ENCODE results near the gene ANKRD13B.
A peak's percentile ranks its signal among the peaks of the same experiment; 100 is the strongest.

ANKRD13B gene

DNA sequence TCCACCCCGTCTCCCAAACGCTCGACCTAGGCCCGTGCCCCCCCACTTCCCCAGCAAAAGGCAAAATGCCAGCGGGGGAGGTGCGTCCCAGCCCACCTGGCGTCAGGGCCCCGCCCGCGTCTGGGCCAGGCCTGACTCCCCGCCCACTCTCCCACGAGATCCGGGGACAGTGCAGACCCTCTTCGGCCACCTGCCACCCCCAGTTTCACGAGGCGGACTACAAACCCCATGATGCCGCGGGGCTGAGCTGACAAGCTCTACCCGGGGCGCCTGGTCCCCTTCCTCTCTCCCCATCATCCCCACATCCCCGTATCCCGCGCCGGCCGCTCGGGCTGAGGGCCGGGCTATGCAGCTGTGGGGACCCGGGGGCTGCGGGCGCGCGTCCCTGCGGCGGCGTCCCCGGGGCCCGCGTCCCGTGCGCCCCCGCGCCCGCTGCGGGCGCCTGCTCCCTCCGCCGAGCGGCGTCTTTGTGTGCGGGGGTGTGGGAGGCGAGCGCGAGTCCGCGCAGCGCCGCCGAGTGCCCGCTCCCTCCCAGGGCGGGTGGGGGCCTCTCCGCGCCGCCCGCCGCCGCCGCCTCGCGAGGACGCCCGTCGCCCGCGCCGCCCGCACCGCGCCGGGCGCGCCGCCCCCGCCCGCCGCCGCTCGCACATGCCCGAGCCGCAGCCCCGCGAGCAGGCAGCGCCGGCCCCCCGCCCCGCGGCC, at the start of gene ANKRD13B:
ANKRD13B (plus strand) TSS at position 283 of the 702 bp plus-strand sequence. CDS start 490 bp downstream, outside the sequence.
- TF ChIP-seq GATA3 (IDR thresholded peaks at IDR 0.05; ENCODE audit: low read depth, low read length) (no peak), GATA2 (IDR thresholded peaks at IDR 0.05; ENCODE audit: low read depth, low read length) (no peak)

DNA sequence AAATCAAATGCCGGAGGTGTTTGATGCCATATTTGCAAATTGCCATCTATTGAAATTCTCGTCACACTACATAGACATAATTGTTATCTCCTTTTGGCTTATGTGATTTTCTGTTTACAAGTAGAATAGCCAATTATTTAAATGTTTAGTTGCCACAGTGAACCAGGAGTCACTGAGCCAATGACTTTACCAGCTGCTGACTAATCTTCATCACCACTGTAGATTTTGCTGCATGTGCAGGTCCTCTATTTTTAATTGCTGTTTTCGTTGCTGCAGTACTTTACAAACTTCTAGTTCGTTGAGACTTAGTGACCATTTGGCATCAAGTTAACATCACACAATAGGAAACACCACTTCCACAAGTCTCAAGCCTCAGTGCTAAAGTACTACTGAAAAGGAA, 48.9 kb upstream of the ANKRD13B start:
- no peak for TF ChIP-seq GATA3 (IDR thresholded peaks at IDR 0.05; ENCODE audit: low read depth, low read length)
- no peak for TF ChIP-seq GATA2 (IDR thresholded peaks at IDR 0.05; ENCODE audit: low read depth, low read length)

DNA sequence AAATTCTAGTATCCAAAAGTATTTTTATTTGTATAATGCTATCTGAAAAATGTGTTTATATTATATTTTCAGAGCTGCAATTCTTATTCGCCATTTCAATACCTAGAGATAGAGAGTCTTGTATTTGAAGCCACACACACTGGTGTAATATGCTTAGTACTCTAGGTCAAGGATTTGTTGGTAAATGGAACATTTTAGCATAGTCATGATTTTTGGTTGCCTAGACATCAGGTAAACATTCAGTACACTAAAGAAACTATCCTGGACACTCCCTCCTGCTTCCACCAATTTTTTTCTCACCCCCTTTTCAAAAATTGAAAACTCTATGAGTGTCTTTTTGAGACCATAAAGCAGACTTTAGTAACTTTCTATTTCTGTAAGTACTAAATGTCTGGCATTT, 46.8 kb upstream of the ANKRD13B start:
- TF ChIP-seq GATA3 (IDR thresholded peaks at IDR 0.05; ENCODE audit: low read depth, low read length) (no peak), GATA2 (IDR thresholded peaks at IDR 0.05; ENCODE audit: low read depth, low read length) (no peak)

DNA sequence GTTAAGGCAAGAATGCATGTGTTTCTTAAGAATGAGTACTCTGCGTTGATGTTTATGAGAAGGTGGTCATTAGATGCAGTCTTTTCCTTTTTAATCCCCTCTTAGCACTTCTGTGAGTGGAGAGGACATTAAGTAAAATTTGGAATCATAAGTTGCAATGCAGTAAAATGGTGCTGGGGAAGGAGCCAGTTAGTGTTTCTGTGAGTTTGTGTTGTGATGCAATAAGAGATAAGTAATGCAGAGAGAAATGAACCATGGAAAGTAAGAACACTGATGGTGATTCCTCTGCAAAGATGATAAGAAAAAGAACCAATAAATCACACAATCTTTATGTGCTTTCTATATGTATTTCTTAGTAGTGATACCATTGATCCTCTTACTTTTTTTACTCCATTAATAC, 46.1 kb upstream of the ANKRD13B start:
- no peak for TF ChIP-seq GATA2 (IDR thresholded peaks at IDR 0.05; ENCODE audit: low read depth, low read length)
- TF ChIP-seq GATA3 (IDR thresholded peaks at IDR 0.05; ENCODE audit: low read depth, low read length) = peak; percentile 14; the same call in 1 of the 2 replicates

DNA sequence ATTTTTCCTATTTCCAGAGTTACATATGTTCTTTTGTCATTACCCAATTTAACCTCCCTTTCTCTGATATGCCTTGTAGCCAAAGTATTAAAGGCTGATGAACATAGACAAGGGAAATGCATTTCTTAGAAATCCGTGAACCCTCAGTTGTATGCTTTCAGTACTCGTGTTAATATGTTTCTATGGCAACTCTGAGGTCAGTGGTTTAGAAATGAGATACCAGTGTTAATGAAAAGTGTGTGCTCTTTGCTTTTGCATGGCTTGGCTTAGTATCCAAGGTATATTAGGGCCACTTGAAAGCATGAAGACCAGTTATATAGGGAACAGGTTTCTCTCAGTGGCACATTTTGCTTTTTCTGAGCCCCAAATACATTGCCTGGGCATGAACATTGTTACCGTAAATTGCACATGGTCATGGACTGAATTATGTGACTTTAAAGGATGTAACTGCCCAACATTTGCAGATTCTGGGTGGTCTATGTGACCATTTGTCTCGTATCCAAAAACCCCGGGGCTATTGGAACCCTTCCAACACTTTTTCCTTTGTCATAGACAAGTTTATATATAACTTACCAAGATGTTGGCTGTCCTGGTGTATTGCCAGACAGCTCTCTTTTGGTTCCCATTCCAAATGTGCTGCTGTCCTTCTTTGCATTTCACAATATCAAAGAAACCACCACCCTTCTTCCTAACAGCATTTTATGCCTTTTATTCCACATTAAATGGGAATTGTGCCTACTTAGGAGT, 43.6 kb upstream of the ANKRD13B start:
- no peak for TF ChIP-seq GATA3 (IDR thresholded peaks at IDR 0.05; ENCODE audit: low read depth, low read length)
- no peak for TF ChIP-seq GATA2 (IDR thresholded peaks at IDR 0.05; ENCODE audit: low read depth, low read length)

DNA sequence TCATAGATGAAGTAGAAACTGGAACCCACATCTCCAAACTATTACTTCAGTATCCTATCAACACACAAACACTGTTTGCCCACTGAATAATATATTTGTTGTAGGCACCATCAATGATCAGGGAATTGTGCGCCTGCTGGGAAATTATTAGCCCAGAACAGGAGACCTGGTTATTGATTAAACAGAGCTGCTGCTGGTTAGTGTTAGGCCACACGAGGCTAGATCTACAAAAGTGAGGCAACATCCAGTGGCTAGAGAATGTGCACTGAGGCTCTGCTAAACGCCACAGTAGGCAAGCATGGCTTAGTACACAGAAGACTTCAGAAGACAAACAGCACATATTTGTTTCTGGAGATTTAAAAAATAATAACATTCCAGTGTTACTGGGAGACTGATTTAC, 37.1 kb upstream of the ANKRD13B start:
- TF ChIP-seq GATA3 (IDR thresholded peaks at IDR 0.05; ENCODE audit: low read depth, low read length) = no peak
- no peak for TF ChIP-seq GATA2 (IDR thresholded peaks at IDR 0.05; ENCODE audit: low read depth, low read length)

DNA sequence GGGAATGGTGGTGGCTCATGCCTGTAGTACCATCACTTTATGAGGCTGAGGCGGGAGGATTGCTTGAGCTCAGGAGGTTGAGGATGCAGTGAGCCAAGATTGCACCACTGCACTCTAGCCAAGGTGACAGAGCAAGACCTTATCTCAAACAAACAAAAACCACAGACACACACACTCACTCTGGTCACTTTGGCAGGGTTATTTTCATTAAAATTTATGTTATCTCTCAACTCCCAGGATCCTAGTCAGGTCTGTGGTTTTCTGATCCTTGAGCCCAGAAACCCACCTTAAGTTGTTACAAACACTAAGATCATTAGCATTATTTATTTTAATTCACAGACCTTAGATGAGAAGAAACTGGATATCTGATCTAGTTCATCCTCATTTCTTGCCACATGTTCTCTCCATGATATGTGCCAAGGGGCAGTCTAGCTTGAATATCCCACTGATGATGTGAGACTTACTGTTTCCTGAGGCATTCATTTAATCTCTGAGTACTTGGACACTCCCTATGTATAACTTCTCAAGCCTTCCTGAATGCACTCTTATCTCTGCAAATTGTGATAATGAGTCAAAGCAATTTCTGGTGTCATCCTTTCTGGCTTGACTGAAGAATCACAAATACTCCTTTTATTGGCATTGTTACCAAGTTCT, 35.7 kb upstream of the ANKRD13B start:
- no peak for TF ChIP-seq GATA3 (IDR thresholded peaks at IDR 0.05; ENCODE audit: low read depth, low read length)
- TF ChIP-seq GATA2 (IDR thresholded peaks at IDR 0.05; ENCODE audit: low read depth, low read length) = no peak

DNA sequence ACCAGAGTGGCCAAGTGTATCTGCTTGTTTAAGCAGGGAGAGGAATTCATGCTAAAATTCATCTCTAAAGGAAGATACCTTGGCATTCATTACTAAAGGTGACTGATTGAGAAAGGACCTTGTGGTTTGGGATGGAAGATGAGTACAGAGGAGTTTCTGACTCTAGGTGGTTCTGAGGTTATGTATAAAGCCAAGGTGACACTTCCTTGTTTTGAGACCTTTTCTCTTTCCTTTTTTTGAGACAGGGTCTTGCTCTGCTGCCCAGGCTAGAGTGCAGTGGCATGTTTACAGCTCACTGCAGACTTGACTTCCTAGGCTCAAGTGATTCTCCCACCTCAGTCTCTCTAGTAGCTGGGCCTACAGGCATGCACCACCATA, 35.2 kb upstream of the ANKRD13B start:
- no peak for TF ChIP-seq GATA3 (IDR thresholded peaks at IDR 0.05; ENCODE audit: low read depth, low read length)
- TF ChIP-seq GATA2 (IDR thresholded peaks at IDR 0.05; ENCODE audit: low read depth, low read length) = no peak

DNA sequence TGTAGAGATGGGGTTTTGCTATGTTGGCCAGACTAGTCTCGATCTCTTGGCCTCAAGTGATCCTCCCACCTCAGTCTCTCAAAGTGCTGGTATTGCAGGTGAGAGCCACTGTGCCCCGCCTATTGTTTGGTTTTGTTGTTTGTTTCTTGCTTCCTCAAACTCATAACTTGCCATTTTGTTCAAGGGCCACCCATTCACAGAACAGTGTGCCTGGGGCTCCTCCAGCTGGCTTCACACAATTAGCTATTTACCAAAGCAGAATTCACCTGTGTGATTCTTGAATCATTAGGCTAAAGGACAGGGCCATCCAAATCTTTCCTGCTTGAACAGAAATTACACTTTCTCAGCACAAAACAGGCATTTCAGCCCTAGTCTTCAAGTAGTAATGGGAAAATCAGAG, 33.3 kb upstream of the ANKRD13B start:
- TF ChIP-seq GATA3 (IDR thresholded peaks at IDR 0.05; ENCODE audit: low read depth, low read length) (no peak), GATA2 (IDR thresholded peaks at IDR 0.05; ENCODE audit: low read depth, low read length) (no peak)

DNA sequence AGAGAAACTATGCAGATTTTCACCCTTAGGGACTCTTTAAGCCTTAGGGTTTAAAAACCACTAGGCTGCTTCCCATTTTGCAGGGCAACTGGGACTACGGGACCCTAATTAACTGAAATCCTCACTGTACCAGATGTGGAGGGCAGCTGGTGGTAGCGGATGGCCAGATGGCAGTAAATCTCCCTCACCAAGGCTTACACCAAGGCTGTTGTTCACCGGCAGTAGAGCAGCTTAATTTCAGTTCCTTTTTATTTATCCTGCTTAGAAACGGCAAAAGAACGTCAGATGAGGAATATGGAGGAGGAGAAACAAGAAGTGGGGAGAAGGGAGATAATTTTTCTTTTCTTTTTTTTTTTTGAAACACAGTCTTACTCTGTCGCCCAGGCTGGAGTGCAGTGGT, 32.6 kb upstream of the ANKRD13B start:
- no peak for TF ChIP-seq GATA2 (IDR thresholded peaks at IDR 0.05; ENCODE audit: low read depth, low read length)
- no peak for TF ChIP-seq GATA3 (IDR thresholded peaks at IDR 0.05; ENCODE audit: low read depth, low read length)

DNA sequence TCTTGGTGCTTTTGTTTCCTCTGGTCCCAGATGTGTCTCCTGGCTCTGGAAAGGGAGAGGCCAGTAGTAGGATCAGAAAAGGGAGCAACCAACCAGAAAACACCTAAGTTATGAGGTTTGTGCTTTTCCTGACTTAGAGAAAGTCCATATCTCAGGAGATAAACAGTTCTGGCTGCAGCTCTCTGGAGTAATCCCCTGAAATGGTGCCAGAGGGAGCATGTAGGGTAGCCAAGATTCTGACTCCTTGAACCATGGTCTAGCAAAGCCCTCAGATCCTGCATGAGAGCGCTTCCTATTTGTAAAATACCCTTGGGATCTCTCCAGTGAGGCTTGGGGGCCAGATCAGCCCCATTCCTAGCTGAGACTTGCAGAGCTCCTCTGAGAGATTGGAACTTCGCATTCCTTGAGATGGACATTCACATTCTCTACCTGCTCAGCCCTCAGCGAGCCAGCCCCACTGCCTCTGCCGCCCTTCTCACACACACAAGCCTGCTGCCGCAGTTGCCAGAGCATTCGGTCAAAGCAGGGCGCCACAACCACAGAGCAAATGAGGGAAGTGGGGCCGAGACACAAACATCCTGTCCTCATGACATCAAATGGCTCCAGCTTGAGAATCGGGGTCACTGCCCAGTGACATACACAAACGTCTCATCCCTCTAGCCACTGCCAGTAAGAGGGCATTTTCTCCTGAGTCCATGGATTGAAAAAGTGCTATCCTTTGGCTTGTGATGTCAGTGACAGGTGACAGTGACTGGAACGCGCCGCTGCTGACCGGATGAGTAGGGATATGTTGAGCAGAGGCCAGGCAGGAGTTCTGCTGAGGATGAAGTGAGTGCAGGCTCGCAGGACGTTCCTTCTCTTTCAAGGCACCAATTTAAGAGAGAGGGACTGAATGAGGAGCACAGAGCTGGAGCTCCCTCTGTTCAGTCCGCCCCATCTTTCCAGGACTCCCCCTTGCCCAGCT, 31.1 kb upstream of the ANKRD13B start:
- TF ChIP-seq GATA3 (IDR thresholded peaks at IDR 0.05; ENCODE audit: low read depth, low read length) = no peak
- no peak for TF ChIP-seq GATA2 (IDR thresholded peaks at IDR 0.05; ENCODE audit: low read depth, low read length)

DNA sequence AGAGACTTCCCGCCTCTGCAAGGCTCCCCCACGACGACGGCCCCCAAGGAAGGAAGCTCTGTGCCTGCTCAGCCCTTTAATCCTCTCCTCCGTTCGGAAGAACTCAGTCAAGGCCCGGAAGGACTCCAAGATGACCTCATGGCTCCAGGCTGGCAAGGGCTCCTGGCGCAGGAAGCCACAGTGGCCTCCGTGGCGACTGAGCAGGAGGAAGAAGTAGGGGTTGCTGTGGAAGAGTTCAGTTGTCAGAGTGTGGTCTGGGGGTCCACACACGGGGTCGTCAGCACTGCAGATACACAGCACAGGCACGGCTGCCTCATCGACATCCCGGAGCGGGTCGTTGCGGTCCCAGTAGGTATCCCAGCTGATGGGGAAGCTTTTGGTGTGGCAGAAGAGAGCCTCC, 30.3 kb upstream of the ANKRD13B start:
- TF ChIP-seq GATA3 (IDR thresholded peaks at IDR 0.05; ENCODE audit: low read depth, low read length) (no peak), GATA2 (IDR thresholded peaks at IDR 0.05; ENCODE audit: low read depth, low read length) (no peak)

DNA sequence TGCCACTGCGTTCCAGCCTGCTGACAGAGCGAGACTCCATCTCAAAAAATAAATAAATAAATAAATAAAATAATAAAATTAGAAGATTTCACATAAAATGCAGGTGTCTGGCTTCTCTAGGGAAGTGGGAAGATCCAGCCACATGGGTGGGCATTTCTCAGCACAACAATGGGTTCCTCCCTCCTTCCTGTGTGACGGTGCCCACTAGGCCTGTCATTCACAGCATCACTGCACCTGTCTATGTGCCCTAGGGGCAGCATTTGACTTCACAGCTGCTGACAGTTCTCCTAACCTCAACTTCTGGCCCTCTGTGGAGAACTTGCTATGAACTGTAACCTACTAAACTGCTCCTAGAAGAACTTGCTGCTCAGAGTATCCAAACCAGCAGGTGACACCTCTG, 29.1 kb upstream of the ANKRD13B start:
- no peak for TF ChIP-seq GATA2 (IDR thresholded peaks at IDR 0.05; ENCODE audit: low read depth, low read length)
- TF ChIP-seq GATA3 (IDR thresholded peaks at IDR 0.05; ENCODE audit: low read depth, low read length) = no peak

Data from SH-SY5Y (cell line).